ENCODE data around the gene VPREB3. TPM values are rescaled to one million over a fixed set of nuclear protein-coding genes. Genes with fewer than 3 reads are reported as not detected.

The VPREB3 gene
- total and polyA plus RNA-seq, 10 of the 15 experiments (the other 5 are each of a cell fraction or from before 2014, with no cell fraction given): 0.75 to 79.5 (median 23.8) TPM

DNA sequence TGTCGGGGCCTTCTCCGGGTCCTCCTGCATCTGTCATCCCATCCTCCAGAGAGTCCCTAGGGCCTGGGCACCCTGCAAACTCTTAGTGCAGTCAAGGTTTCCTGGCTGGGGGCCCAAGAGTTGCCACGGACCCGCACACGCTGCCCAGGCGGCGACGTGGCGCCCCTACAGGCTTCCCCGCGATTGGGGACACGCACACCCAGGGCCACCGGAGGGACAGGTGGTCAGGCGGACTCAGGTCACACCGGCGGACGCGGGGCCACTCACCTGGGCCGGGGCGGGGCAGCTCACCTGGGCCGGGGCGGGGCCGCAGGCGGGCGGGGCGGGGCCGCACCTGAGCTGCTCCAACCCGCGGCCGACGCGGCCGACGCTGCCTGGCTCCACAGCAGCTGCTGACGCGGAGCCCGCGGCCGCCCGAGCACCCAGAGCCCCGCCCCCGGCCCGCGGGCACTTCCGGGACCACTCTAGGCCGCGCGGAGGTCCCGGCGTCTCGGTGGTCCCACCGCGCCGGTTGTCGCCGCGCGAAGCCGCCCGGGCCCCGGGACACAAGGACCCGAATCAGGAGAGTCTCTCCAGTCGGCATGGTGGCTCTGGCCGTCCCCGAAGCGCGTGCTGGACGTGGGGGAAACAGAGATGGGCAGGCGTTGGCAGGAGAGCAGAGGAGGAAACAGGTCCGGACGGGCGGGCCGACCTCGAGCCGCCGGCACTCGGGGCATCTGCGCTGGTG, 3.3 kb downstream of the VPREB3 start, which contains the start of gene ZNF70 (continued):
- TF ChIP-seq, protein P1, sequence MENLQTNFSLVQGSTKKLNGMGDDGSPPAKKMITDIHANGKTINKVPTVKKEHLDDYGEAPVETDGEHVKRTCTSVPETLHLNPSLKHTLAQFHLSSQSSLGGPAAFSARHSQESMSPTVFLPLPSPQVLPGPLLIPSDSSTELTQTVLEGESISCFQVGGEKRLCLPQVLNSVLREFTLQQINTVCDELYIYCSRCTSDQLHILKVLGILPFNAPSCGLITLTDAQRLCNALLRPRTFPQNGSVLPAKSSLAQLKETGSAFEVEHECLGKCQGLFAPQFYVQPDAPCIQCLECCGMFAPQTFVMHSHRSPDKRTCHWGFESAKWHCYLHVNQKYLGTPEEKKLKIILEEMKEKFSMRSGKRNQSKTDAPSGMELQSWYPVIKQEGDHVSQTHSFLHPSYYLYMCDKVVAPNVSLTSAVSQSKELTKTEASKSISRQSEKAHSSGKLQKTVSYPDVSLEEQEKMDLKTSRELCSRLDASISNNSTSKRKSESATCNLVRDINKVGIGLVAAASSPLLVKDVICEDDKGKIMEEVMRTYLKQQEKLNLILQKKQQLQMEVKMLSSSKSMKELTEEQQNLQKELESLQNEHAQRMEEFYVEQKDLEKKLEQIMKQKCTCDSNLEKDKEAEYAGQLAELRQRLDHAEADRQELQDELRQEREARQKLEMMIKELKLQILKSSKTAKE (IDR thresholded peaks at IDR 0.05; ENCODE audit: low read depth, poor library complexity, severe bottlenecking): no peak
- TF ChIP-seq, protein P2, sequence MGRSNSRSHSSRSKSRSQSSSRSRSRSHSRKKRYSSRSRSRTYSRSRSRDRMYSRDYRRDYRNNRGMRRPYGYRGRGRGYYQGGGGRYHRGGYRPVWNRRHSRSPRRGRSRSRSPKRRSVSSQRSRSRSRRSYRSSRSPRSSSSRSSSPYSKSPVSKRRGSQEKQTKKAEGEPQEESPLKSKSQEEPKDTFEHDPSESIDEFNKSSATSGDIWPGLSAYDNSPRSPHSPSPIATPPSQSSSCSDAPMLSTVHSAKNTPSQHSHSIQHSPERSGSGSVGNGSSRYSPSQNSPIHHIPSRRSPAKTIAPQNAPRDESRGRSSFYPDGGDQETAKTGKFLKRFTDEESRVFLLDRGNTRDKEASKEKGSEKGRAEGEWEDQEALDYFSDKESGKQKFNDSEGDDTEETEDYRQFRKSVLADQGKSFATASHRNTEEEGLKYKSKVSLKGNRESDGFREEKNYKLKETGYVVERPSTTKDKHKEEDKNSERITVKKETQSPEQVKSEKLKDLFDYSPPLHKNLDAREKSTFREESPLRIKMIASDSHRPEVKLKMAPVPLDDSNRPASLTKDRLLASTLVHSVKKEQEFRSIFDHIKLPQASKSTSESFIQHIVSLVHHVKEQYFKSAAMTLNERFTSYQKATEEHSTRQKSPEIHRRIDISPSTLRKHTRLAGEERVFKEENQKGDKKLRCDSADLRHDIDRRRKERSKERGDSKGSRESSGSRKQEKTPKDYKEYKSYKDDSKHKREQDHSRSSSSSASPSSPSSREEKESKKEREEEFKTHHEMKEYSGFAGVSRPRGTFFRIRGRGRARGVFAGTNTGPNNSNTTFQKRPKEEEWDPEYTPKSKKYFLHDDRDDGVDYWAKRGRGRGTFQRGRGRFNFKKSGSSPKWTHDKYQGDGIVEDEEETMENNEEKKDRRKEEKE (IDR thresholded peaks at IDR 0.05): no peak
- TF ChIP-seq ZZZ3 (IDR thresholded peaks at IDR 0.05; ENCODE audit: control insufficient read depth, insufficient read length, low read depth) (no peak), SPI1 (IDR thresholded peaks at IDR 0.05; ENCODE audit: borderline replicate concordance, insufficient read depth, low read depth, low read length) (no peak), PRDM15 (CRISPR knock-in tag; IDR thresholded peaks at IDR 0.05) (no peak), SMARCA5 (IDR thresholded peaks at IDR 0.05) (0 out of 2 replicates have a peak, but pooled peaks have one; percentile 10), RELA (IDR thresholded peaks at IDR 0.05; ENCODE audit: borderline replicate concordance, partially characterized antibody) (no peak), GATAD2B (conservative IDR thresholded peaks at IDR 0.05; ENCODE audit: low read depth) (peak; percentile 73), MYB (IDR thresholded peaks at IDR 0.05; ENCODE audit: borderline replicate concordance, low read depth, low read length) (no peak), TCF12 (IDR thresholded peaks at IDR 0.05; ENCODE audit: low read depth, low read length) (peak; percentile 62; the same call in 1 of the 2 replicates), IRF5 (IDR thresholded peaks at IDR 0.05; ENCODE audit: borderline replicate concordance) (no peak), NBN (IDR thresholded peaks at IDR 0.05) (no peak), IKZF1 (conservative IDR thresholded peaks at IDR 0.05) (peak; percentile 67), SMC3 (IDR thresholded peaks at IDR 0.05; ENCODE audit: borderline replicate concordance, low read length) (no peak)

Data from GM12878 (cell line).